HCT116 (cell line): ENCODE results near the gene DYNC1I1. TPM values are rescaled to one million over a fixed set of nuclear protein-coding genes. Genes with fewer than 3 reads are reported as not detected.

Source experiments
- ATAC-seq: fragments of 200-7000 bp; cut with Tn5 transposase; 2 replicates; pipeline ENCODE4 v1.9.1; 2020; ENCODE audit warnings: mild to moderate bottlenecking, moderate library complexity
- BruUV-seq: library from RNA; stranded (reverse); fragments of 400-500 nt; replicated peaks from 2 replicates; lab custom pipeline; 2021; lab: Mats Ljungman, UMichigan
- CTCF ChIA-PET: fragments of 300-600 bp; sonication (Branson Sonifier 250); formaldehyde crosslinking; loops from one replicate; lab custom pipeline; 2021; ENCODE audit warnings: antibody characterized with exemption; lab: Charles Lee
- POLR2A ChIA-PET: fragments of 300-600, 350-600 bp; sonication (Branson Sonifier 250); formaldehyde crosslinking; loops from one replicate; lab custom pipeline; 2021; ENCODE audit warnings: antibody characterized with exemption; lab: Charles Lee
- RAD21 ChIA-PET, 2 experiments: fragments of 300-600 bp; sonication (Branson Sonifier 250); formaldehyde crosslinking; loops; one replicate each; lab custom pipeline; 2023; ENCODE audit warnings: low total read pairs in 2 of 2; ENCODE audit not compliant: uncharacterized antibody in 2 of 2, unreplicated experiment in 2 of 2, low non-redundant PET in 1 of 2; lab: Charles Lee
- DNase-seq: peaks from one replicate; pipeline ENCODE4 v3.0.0-alpha.2; 2010; ENCODE audit warnings: low read depth, low spot score
- H2AFZ ChIP-seq: fragments of 200-600 bp; shearing (Covaris generic), sonication (generic); 2 replicates; pipeline ENCODE4 v1.6.1; 2017; ENCODE audit warnings: low read depth, mixed run types, mixed read lengths, antibody characterized with exemption, low read length; ENCODE audit not compliant: poor library complexity, severe bottlenecking
- H3K27ac ChIP-seq: 2 replicates; pipeline ENCODE4 v1.5.1; 2012; ENCODE audit warnings: low read depth, low read length
- H3K27me3 ChIP-seq: fragments of 200-600 bp; sonication (generic); 2 replicates; pipeline ENCODE4 v1.6.1; 2016; ENCODE audit warnings: mixed run types, low read length, mixed read lengths; ENCODE audit not compliant: insufficient read depth
- H3K36me3 ChIP-seq, 2 experiments: fragments of 200-500 bp in 1 of 2; fragments of 200-600 bp in 1 of 2; sonication (Bioruptor generic) in 1 of 2; sonication (generic) in 1 of 2; 2 replicates each; pipeline versions ENCODE4 v1.5.1 to v1.6.1; 2014 to 2016; ENCODE audit warnings: low read length in 2 of 2, inconsistent platforms in 1 of 2, mixed read lengths in 1 of 2, mixed run types in 1 of 2; ENCODE audit not compliant: insufficient read depth in 2 of 2, control insufficient read depth in 1 of 2
- H3K4me1 ChIP-seq, 2 experiments: fragments of 200-600 bp in 1 of 2; sonication (generic) in 1 of 2; 2 replicates each; pipeline versions ENCODE4 v1.5.1 to v1.6.1; 2012 to 2017; ENCODE audit warnings: low read length in 2 of 2, inconsistent platforms in 1 of 2, mild to moderate bottlenecking in 1 of 2, mixed read lengths in 1 of 2, mixed run types in 1 of 2, moderate library complexity in 1 of 2; ENCODE audit not compliant: insufficient read depth in 2 of 2, control insufficient read depth in 1 of 2
- H3K4me2 ChIP-seq: fragments of 200-600 bp; sonication (generic); 2 replicates; pipeline ENCODE4 v1.6.1; 2017; ENCODE audit warnings: mixed run types, low read length, mixed read lengths
- H3K4me3 ChIP-seq, 2 experiments: fragments of 200-600 bp in 1 of 2; sonication (generic) in 1 of 2; replicated peaks in 1 of 2; 2 replicates each; pipeline ENCODE4 v1.5.1; 2011 to 2016; ENCODE audit warnings: low read length in 2 of 2, control low read depth in 1 of 2, low read depth in 1 of 2, mild to moderate bottlenecking in 1 of 2, mixed read lengths in 1 of 2, mixed run types in 1 of 2
- H3K79me2 ChIP-seq: fragments of 200-600 bp; sonication (generic); 2 replicates; pipeline ENCODE4 v1.6.1; 2017; ENCODE audit warnings: mild to moderate bottlenecking, mixed run types, low read length, moderate library complexity, mixed read lengths; ENCODE audit not compliant: insufficient read depth
- H3K9ac ChIP-seq: fragments of 200-600 bp; sonication (generic); 2 replicates; pipeline ENCODE4 v1.6.1; 2016; ENCODE audit warnings: low read length, mixed read lengths
- H3K9me2 ChIP-seq: fragments of 200-600 bp; sonication (generic), shearing (Covaris generic); 2 replicates; pipeline ENCODE4 v1.6.1; 2017; ENCODE audit warnings: mixed run types, mild to moderate bottlenecking, moderate library complexity; ENCODE audit not compliant: insufficient read depth
- H3K9me3 ChIP-seq, 2 experiments: fragments of 200-500 bp in 1 of 2; fragments of 200-600 bp in 1 of 2; sonication (Bioruptor generic) in 1 of 2; sonication (generic) in 1 of 2; 2 replicates each; pipeline ENCODE4 v1.6.1; 2014 to 2017; ENCODE audit warnings: low read length in 2 of 2, mixed read lengths in 2 of 2, inconsistent platforms in 1 of 2, low read depth in 1 of 2, mild to moderate bottlenecking in 1 of 2, mixed run types in 1 of 2, moderate library complexity in 1 of 2; ENCODE audit not compliant: control insufficient read depth in 1 of 2, insufficient read depth in 1 of 2
- H4K20me1 ChIP-seq: fragments of 200-600 bp; sonication (generic), shearing (Covaris generic); 2 replicates; pipeline ENCODE4 v1.6.1; 2017; ENCODE audit warnings: mixed run types, mild to moderate bottlenecking, moderate library complexity; ENCODE audit not compliant: insufficient read depth
- CEBPB ChIP-seq: IDR thresholded peaks from 2 replicates; pipeline ENCODE4 v1.6.1; 2012; ENCODE audit warnings: low read depth
- ELF1 ChIP-seq: IDR thresholded peaks from 2 replicates; pipeline ENCODE4 v1.6.1; 2012; ENCODE audit warnings: low read depth, borderline replicate concordance
- EZH2phosphoT487 ChIP-seq: fragments of 200-600 bp; IDR thresholded peaks from 2 replicates; pipeline ENCODE4 v1.6.1; 2018; ENCODE audit warnings: antibody characterized with exemption, borderline replicate concordance
- FOSL1 ChIP-seq: IDR thresholded peaks from 2 replicates; pipeline ENCODE4 v1.6.1; 2012; ENCODE audit warnings: low read depth
- MAX ChIP-seq: IDR thresholded peaks from 2 replicates; pipeline ENCODE4 v1.6.1; 2012
- POLR2AphosphoS5 ChIP-seq: IDR thresholded peaks from 2 replicates; pipeline ENCODE4 v1.6.1; 2011; ENCODE audit warnings: mild to moderate bottlenecking, low read depth, low read length, moderate library complexity
- RAD21 ChIP-seq: IDR thresholded peaks from 2 replicates; pipeline ENCODE4 v1.6.1; 2012; ENCODE audit warnings: low read depth, mild to moderate bottlenecking
- REST ChIP-seq: IDR thresholded peaks from 2 replicates; pipeline ENCODE4 v1.6.1; 2012; ENCODE audit warnings: low read depth
- SP1 ChIP-seq: IDR thresholded peaks from 2 replicates; pipeline ENCODE4 v1.6.1; 2012; ENCODE audit warnings: low read depth
- SRF ChIP-seq: IDR thresholded peaks from 2 replicates; pipeline ENCODE4 v1.6.1; 2012; ENCODE audit warnings: low read depth
- ZNF274 ChIP-seq: fragments of 200-500 bp; sonication (Bioruptor generic); IDR thresholded peaks from 2 replicates; pipeline ENCODE4 v1.6.1; 2014; ENCODE audit warnings: mild to moderate bottlenecking, low read depth, low read length, inconsistent platforms
- intact Hi-C: fragments of 100-400 bp; cut with micrococcal nuclease; formaldehyde crosslinking; loops from 2 replicates; pipeline ENCODE4 v1.10.0; 2022
- total RNA-seq: library from RNA; stranded (reverse); gene quantifications from one replicate; pipeline ENCODE4 v1.2.1, GENCODE V29; 2021; ENCODE audit not compliant: unreplicated experiment

The DYNC1I1 gene
- total RNA-seq, 1 experiment from 2014 or later = not detected

GRCh38 chr7:96116173-96116572 is 343.8 kb downstream of the DYNC1I1 start (continued):
- TF ChIP-seq SP1 (no peak), ELF1 (no peak)

- H3K27ac ChIP-seq = no peak overlapping the region
- no peak for TF ChIP-seq CEBPB
- TF ChIP-seq MAX = no peak
- TF ChIP-seq REST = no peak
- TF ChIP-seq FOSL1 = no peak
- no peak for TF ChIP-seq RAD21
- no peak for TF ChIP-seq SRF
- TF ChIP-seq ZNF274 = no peak
- no peak for TF ChIP-seq POLR2AphosphoS5
- no peak for TF ChIP-seq EZH2phosphoT487
- ATAC-seq = no peak
- H3K36me3 ChIP-seq = no peaks in the 10 kb centered on the region
- H3K4me2 ChIP-seq = no peak overlapping the region
- no peaks in the 10 kb centered on the region for H3K27me3 ChIP-seq
- POLR2A ChIA-PET = no interaction called here
- BruUV-seq = no TSS peak
- CTCF ChIA-PET = no interaction called here
- H3K9me2 ChIP-seq = no peaks in the 10 kb centered on the region
- H3K9ac ChIP-seq = no peak overlapping the region
- intact Hi-C loops = no loop called here
- RAD21 ChIA-PET = no interaction called here
- no peaks in the 10 kb centered on the region for H3K79me2 ChIP-seq
- no peak overlapping the region for H3K4me3 ChIP-seq
- no peak overlapping the region for H2AFZ ChIP-seq
- no peak for DNase-seq
- no peaks in the 10 kb centered on the region for H3K4me1 ChIP-seq
- H3K9me3 ChIP-seq = no peaks in the 10 kb centered on the region
- no peaks in the 10 kb centered on the region for H4K20me1 ChIP-seq
Measured at GRCh38 chr7:96118449-96119001, 346.2 kb downstream of the DYNC1I1 start.
